ENCODE measurements around the gene SMARCA4. TPM values are rescaled to one million over a fixed set of nuclear protein-coding genes. Genes with fewer than 3 reads are reported as not detected.

The SMARCA4 gene
- total RNA-seq, 1 experiment from 2014 or later, result 261 TPM

DNA sequence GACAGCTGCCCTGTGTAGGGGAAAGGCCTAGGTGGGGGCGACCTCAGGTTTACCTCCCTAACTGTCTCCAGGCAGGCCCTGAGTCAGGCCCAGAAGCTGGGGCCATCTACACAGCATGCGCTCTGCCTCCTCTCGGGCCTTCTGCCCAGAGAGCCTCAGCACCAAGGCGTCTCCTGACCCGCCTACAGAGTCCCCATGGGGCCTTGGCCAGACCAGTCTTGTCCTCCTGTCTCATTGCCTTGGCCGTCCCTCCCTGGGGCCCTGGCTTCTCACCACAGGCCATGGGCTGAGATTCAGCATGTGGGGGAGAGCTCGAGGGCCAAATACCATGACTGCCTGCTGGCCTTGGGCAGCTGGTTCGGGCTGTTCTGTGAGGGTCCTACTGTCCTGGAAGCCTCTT is 59.0 kb downstream of the SMARCA4 start:
- no peak overlapping the region for H3K9ac ChIP-seq (ENCODE audit: extremely low read depth, insufficient read length, low read length)
- H3K9me3 Mint-ChIP-seq, result no peaks in the 10 kb centered on the region; a peak in 1 of 5 replicates
- DNase-seq, result no peak

More for the DNA sequence above, 59.0 kb downstream of the SMARCA4 start:
- Histone ChIP-seq H3K4ac (ENCODE audit: low read depth, low read length) (no peak overlapping the region), H4K91ac (ENCODE audit: insufficient read length, low read depth, low read length) (no peak overlapping the region), H4K8ac (replicated peaks; ENCODE audit: insufficient read length, low read depth, low read length) (no peak overlapping the region), H3K79me2 (ENCODE audit: insufficient read depth, low read length) (no peaks in the 10 kb centered on the region), H3K18ac (ENCODE audit: insufficient read length, low read depth, low read length) (no peak overlapping the region), H2BK12ac (ENCODE audit: insufficient read length, low read depth, low read length) (no peak overlapping the region), H2AFZ (ENCODE audit: low read length) (no peak overlapping the region), H3K23ac (ENCODE audit: insufficient read length, low read depth, low read length) (no peak overlapping the region), H2BK5ac (ENCODE audit: insufficient read length, low read length) (no peak overlapping the region), H3K23me2 (ENCODE audit: insufficient read length, low read depth, low read length, poor library complexity, severe bottlenecking) (no peaks in the 10 kb centered on the region), H2BK20ac (ENCODE audit: low read depth, low read length, poor library complexity, severe bottlenecking) (no peak overlapping the region), H2AK5ac (ENCODE audit: insufficient read length, low read length) (no peak overlapping the region), H3T11ph (ENCODE audit: low read length) (no peak overlapping the region), H3K4me1 (ENCODE audit: insufficient read depth, low read length) (no peaks in the 10 kb centered on the region), H2BK120ac (ENCODE audit: low read depth, low read length, poor library complexity, severe bottlenecking) (no peak overlapping the region), H2BK15ac (ENCODE audit: low read depth, low read length) (no peak overlapping the region), H3K56ac (ENCODE audit: insufficient read length, low read depth, low read length) (no peak overlapping the region), H3K14ac (ENCODE audit: insufficient read depth, low read length) (no peak overlapping the region), H3K79me1 (ENCODE audit: insufficient read depth, low read depth, low read length, poor library complexity, severe bottlenecking) (no peaks in the 10 kb centered on the region), H3K27ac (ENCODE audit: insufficient read length, low read depth, low read length) (no peak overlapping the region), H3K27me3 (ENCODE audit: insufficient read depth, low read length) (no peaks in the 10 kb centered on the region), H3K9me3 (ENCODE audit: control insufficient read depth, low read depth, low read length) (no peaks in the 10 kb centered on the region), H4K5ac (ENCODE audit: insufficient read length, low read depth, low read length) (no peak overlapping the region), H3K4me2 (ENCODE audit: insufficient read depth, insufficient read length, low read length) (no peak overlapping the region), H4K20me1 (ENCODE audit: control insufficient read depth, insufficient read depth, insufficient read length) (no peaks in the 10 kb centered on the region)
- TF ChIP-seq, protein P1, sequence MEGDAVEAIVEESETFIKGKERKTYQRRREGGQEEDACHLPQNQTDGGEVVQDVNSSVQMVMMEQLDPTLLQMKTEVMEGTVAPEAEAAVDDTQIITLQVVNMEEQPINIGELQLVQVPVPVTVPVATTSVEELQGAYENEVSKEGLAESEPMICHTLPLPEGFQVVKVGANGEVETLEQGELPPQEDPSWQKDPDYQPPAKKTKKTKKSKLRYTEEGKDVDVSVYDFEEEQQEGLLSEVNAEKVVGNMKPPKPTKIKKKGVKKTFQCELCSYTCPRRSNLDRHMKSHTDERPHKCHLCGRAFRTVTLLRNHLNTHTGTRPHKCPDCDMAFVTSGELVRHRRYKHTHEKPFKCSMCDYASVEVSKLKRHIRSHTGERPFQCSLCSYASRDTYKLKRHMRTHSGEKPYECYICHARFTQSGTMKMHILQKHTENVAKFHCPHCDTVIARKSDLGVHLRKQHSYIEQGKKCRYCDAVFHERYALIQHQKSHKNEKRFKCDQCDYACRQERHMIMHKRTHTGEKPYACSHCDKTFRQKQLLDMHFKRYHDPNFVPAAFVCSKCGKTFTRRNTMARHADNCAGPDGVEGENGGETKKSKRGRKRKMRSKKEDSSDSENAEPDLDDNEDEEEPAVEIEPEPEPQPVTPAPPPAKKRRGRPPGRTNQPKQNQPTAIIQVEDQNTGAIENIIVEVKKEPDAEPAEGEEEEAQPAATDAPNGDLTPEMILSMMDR (conservative IDR thresholded peaks at IDR 0.05), result no peak
- Mint-ChIP-seq H3K27ac (peak overlapping the region in 2 of 3 experiments; percentile 28 to 74; a peak in 2 of 7 replicates), H3K4me1 (no peaks in the 10 kb centered on the region), H3K4me3 (no peak overlapping the region), H3K27me3 (ENCODE audit: low read depth) (no peaks in the 10 kb centered on the region), H3K36me3 (ENCODE audit: insufficient read depth in 1 of 3, low read depth in 3 of 3) (peaks cover 51 to 96% (median 94%) of the 10 kb centered on the region in 3 experiments; a peak in 6 of 7 replicates)
- WGBS (ENCODE audit: extremely low coverage, insufficient read length, low lambda C conversion rate), result no CpG with 5 or more reads among the region's 8 CpGs
